SH-SY5Y (cell line): ENCODE measurements around the gene PCDH9.

Experiments used
- GATA2 ChIP-seq: IDR thresholded peaks from 2 replicates; pipeline ENCODE4 v1.6.1; 2011; ENCODE audit warnings: mild to moderate bottlenecking, low read depth, low read length
- GATA3 ChIP-seq: IDR thresholded peaks from 2 replicates; pipeline ENCODE4 v1.6.1; 2011; ENCODE audit warnings: low read depth, mild to moderate bottlenecking, low read length, moderate library complexity

Gene PCDH9

GRCh38 chr13:66546534-66547379 lies 683.4 kb downstream of the PCDH9 start:
- TF ChIP-seq GATA2 (no peak), GATA3 (no peak)

- TF ChIP-seq GATA2: no peak
- no peak for TF ChIP-seq GATA3
Measured at GRCh38 chr13:66543780-66544179, 686.4 kb downstream of the PCDH9 start.

- TF ChIP-seq GATA3 (no peak), GATA2 (no peak)
Measured at GRCh38 chr13:66537417-66537816, 692.7 kb downstream of the PCDH9 start.

GRCh38 chr13:66536746-66537145 lies 693.4 kb downstream of the PCDH9 start:
- TF ChIP-seq GATA3 (no peak), GATA2 (no peak)

GRCh38 chr13:66534561-66534960 lies 695.6 kb downstream of the PCDH9 start:
- TF ChIP-seq GATA3: no peak
- no peak for TF ChIP-seq GATA2

GRCh38 chr13:66532845-66533244 lies 697.3 kb downstream of the PCDH9 start:
- TF ChIP-seq GATA3: no peak
- TF ChIP-seq GATA2: no peak

GRCh38 chr13:66532146-66532545 lies 698.0 kb downstream of the PCDH9 start:
- TF ChIP-seq GATA3 (no peak), GATA2 (no peak)

GRCh38 chr13:66530686-66531085 lies 699.5 kb downstream of the PCDH9 start:
- TF ChIP-seq GATA2: no peak
- no peak for TF ChIP-seq GATA3

GRCh38 chr13:66530158-66530557 lies 700.0 kb downstream of the PCDH9 start:
- no peak for TF ChIP-seq GATA2
- TF ChIP-seq GATA3: no peak

GRCh38 chr13:66528944-66529576 lies 701.1 kb downstream of the PCDH9 start:
- TF ChIP-seq GATA2 (no peak), GATA3 (no peak)

GRCh38 chr13:66528180-66528579 lies 702.0 kb downstream of the PCDH9 start:
- TF ChIP-seq GATA3: no peak
- no peak for TF ChIP-seq GATA2

GRCh38 chr13:66520511-66521355 lies 709.4 kb downstream of the PCDH9 start:
- no peak for TF ChIP-seq GATA3
- no peak for TF ChIP-seq GATA2

- TF ChIP-seq GATA3: no peak; the same call in 1 of the 2 replicates
- TF ChIP-seq GATA2: no peak
Measured at GRCh38 chr13:66519259-66519658, 710.9 kb downstream of the PCDH9 start.

- TF ChIP-seq GATA2 (no peak), GATA3 (no peak)
Measured at GRCh38 chr13:66518068-66518467, 712.1 kb downstream of the PCDH9 start.
